GM18499 (cell line): Measurements from ENCODE around the gene MORF4L2.
"Not testable (repeated sequence)": the region's sequence is repeated elsewhere in the genome, so short reads cannot be mapped to it uniquely, and the experiment has no call there.

Experiments
- ATAC-seq: cut with Tn5 transposase; IDR thresholded peaks from one replicate; pipeline ENCODE4 v1.9.1; 2021; ENCODE audit warnings: moderate number of reproducible peaks; ENCODE audit not compliant: insufficient read depth, unreplicated experiment

The MORF4L2 gene

DNA sequence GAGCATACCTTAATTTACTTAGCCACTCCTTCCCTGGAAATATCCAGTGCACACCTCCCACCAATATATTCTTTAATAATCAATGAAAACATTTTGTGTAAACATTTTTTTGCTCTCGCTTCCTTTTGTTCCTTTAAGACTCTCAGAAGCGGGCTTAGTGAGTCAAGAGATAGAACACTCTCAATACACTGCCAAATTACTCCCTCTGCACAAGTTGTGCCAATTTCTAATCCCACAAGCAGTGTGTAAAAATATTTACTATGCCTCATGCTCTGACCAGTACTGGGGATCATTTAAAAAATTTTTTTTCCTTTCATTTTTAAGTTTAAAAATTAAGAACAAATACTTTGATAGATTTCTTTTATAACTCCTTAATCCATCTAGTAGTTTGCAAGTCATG, 5.1 kb downstream of the MORF4L2 start:
- no peak for ATAC-seq

DNA sequence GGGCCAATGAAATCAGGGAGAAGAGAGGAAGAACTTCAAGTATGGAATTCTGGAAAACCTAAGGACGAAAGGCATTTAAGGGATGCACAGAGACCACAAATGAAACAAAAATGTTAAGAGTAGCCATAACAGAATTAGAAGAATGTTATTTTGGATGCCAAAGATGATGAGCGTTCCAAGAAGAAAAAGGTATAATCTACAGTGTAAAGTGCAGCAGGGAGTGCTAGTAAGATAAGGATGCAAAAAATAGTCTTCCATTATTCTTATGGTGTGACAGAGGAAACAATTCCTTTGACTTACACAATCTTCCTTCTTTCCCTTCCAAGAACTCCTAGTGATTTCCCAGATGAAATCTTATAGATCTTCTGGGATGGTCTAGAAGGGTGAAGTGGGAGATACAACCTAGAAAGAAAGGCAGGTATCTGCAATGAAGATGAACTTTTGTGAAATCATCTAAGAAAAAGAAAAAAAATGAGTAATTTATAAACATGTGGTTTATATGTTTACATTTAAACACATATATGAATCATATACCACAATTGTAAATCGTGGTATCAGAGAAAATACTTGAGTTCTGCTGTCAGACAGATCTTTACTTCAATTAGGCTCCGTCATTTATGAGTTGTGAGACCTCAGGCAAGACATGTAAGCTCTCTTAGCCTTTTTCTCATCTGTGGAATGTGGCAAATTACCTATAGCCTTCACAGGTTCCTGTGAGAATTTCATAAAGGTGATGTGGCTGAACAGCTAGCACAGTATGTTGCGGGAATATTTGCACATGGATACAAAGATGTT, 8.1 kb downstream of the MORF4L2 start:
- ATAC-seq: no peak

- ATAC-seq: no peak
These were observed 11.7 kb downstream of the MORF4L2 start for GRCh38 chrX:103674531-103675454.

DNA sequence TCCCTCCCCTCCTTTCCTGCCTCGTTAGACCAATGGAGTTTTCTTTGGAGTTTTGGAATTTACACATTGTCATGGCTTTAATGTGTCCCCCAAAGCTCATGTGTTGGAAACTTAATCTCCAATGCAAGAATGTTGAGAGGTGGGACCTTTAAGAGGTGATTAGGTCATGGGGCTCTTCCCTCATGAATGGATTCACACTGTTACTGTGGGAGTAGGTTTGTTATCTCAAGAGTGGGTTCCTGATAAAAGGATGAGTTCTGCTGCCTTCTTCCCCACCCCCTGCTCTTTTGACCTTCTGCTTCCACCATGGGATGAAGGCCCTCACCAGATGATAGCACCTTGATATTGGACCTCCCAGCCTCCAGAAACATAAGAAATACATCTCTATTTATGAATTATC, 16.8 kb downstream of the MORF4L2 start:
- ATAC-seq: no peak

DNA sequence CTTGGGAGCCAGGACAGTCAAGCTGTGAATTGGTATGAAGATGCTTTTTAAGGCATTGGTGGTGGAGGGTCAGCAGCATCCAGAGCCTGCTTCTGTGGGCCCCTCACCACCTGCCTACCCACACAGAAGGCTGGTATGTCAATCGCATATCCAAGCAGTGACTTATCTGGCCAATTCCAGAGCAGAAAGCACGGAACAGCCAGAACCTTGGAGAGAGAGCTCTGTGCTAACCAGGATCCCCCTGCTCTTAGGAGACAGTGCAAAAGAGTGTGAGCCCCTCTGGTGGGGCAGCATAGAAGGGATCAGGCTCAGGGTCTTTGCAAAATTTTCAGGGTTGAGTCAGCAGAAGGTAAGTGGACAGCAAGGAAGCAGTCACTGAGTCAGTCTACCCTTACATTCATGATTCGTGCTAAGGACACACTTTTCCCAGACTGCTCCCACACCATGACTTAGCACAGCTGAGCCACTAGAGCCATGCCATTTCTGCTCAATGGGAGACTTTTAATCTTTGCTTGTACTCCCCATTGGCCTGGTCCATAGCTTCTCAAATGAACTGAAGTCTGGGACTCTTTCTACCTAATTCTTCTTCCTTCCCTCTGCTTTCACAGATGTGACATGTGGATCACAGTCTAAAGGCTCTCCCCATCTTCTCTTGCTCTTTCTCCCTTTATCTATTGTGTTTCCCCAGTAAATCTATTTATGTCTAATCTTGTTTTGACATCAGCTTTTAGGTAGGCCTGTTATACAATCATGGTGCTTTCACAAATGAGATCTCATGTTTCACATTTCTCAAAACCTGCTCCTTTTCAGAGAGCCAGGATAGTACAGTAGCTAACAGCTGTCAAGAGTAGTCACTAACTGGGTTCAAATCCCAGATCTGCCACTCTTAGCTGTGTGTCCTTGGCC, 20.0 kb downstream of the MORF4L2 start:
- ATAC-seq: no peak

GRCh38 chrX:103663981-103664762, 22.3 kb downstream of the MORF4L2 start:
- ATAC-seq: no peak

DNA sequence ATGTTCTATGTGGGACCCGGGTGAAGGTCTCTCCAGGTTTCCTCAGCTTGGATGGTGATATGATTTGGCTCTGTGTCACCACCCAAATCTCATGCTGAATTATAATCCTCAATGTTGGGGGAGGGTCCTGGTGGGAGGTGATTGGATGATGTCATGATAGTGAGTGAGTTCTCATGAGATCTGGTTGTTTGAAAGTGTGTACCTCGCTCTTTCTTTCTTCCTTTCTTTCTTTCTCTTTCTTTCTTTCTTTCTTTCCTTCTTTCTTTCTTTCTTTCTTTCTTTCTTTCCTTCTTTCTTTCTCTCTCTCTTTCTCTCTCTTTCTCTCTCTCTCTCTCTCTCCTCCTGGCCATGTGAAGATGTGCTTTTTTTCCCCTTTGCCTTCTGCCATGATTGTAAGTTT, 27.0 kb downstream of the MORF4L2 start:
- ATAC-seq: not testable (repeated sequence)

GRCh38 chrX:103658681-103659433, 27.6 kb downstream of the MORF4L2 start:
- ATAC-seq: no peak

- not testable (repeated sequence) for ATAC-seq
These were observed 29.4 kb downstream of the MORF4L2 start for GRCh38 chrX:103657066-103657465.

- ATAC-seq: no peak
These were observed 29.9 kb downstream of the MORF4L2 start for GRCh38 chrX:103656617-103657016.

- ATAC-seq: not testable (repeated sequence)
These were observed 31.1 kb downstream of the MORF4L2 start for GRCh38 chrX:103655230-103656000.

GRCh38 chrX:103651151-103651773, 35.2 kb downstream of the MORF4L2 start:
- ATAC-seq: no peak

DNA sequence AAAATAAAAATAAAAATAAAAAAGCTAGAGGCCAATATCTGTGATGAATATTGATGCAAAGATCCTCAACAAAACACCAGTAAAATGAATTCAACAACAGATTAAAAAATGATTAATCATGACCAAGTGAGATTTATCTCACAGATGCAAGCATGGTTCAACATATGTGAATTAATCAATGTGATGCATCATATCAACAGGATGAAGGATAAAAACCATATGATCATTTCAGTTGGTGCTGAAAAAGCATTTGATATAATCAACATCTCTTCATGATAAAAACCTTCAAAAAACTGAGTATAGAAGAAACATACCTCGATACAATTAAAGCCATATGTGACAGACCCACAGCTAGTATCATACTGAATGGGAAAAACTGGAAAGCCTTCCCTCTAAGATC, 38.9 kb downstream of the MORF4L2 start:
- ATAC-seq: no peak

GRCh38 chrX:103644125-103644524, 42.4 kb downstream of the MORF4L2 start:
- no peak for ATAC-seq

GRCh38 chrX:103640401-103641155, 45.9 kb downstream of the MORF4L2 start:
- ATAC-seq: no peak

GRCh38 chrX:103638479-103639346, 47.8 kb downstream of the MORF4L2 start:
- ATAC-seq: not testable (repeated sequence)
